ENCODE measurements around the gene DCLK3. TPM values are rescaled to one million over a fixed set of nuclear protein-coding genes. Genes with fewer than 3 reads are reported as not detected.

Gene DCLK3
- total RNA-seq, 2 experiments from 2014 or later = not detected

DNA sequence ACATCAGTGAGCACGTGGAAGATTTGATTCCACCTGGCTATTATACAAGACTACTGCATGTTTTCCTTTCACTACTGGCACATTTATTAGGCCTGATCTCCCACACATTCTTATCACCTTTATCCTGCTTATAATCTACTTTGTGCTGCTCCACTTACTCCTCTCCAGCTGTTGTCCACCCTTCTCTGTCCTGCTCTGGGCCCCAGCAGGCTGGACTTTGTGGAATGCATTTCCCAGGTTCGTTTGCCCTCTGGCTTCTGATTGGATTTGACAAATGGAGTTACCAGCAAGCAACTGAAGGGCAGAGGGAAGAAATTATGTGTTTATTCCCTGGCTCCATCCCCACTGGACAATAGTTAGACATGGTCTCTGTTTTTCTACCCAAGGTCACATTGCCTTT lies 75.5 kb downstream of the DCLK3 start:
- Mint-ChIP-seq H3K4me1 (ENCODE audit: low read depth) (no peaks in the 10 kb centered on the region), H3K9me3 (no peaks in the 10 kb centered on the region), H3K27me3 (no peaks in the 10 kb centered on the region), H3K36me3 (ENCODE audit: low read depth) (no peaks in the 10 kb centered on the region), H3K27ac (no peak overlapping the region), H3K4me3 (no peak overlapping the region)
- DNase-seq = no peak
- intact Hi-C loops (cut with DNase I, micrococcal nuclease) = no loop called here
- no peaks in the 10 kb centered on the region for H3K4me1 ChIP-seq (ENCODE audit: insufficient read depth, low read length)
- peaks cover 0 to 5% of the 10 kb centered on the region in 2 experiments for H3K27me3 ChIP-seq (ENCODE audit: control insufficient read depth in 1 of 2, insufficient read depth in 2 of 2, low read length in 2 of 2)
- no peaks in the 10 kb centered on the region for H3K36me3 ChIP-seq (ENCODE audit: insufficient read depth, low read length)
- CTCF ChIA-PET = no interaction called here
- no peak for ATAC-seq (ENCODE audit: poor library complexity)
- TF ChIP-seq, protein P1, sequence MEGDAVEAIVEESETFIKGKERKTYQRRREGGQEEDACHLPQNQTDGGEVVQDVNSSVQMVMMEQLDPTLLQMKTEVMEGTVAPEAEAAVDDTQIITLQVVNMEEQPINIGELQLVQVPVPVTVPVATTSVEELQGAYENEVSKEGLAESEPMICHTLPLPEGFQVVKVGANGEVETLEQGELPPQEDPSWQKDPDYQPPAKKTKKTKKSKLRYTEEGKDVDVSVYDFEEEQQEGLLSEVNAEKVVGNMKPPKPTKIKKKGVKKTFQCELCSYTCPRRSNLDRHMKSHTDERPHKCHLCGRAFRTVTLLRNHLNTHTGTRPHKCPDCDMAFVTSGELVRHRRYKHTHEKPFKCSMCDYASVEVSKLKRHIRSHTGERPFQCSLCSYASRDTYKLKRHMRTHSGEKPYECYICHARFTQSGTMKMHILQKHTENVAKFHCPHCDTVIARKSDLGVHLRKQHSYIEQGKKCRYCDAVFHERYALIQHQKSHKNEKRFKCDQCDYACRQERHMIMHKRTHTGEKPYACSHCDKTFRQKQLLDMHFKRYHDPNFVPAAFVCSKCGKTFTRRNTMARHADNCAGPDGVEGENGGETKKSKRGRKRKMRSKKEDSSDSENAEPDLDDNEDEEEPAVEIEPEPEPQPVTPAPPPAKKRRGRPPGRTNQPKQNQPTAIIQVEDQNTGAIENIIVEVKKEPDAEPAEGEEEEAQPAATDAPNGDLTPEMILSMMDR (IDR thresholded peaks at IDR 0.05) = no peak
- H3K27ac ChIP-seq (ENCODE audit: low read depth in 1 of 2, low read length in 2 of 2) = no peak overlapping the region
- no peak overlapping the region for H3K4me3 ChIP-seq (ENCODE audit: low read length)
- no peaks in the 10 kb centered on the region for H3K9me3 ChIP-seq (ENCODE audit: control insufficient read depth in 1 of 2, insufficient read depth in 1 of 2, low read length in 2 of 2)
- POLR2A ChIA-PET = no interaction called here

DNA sequence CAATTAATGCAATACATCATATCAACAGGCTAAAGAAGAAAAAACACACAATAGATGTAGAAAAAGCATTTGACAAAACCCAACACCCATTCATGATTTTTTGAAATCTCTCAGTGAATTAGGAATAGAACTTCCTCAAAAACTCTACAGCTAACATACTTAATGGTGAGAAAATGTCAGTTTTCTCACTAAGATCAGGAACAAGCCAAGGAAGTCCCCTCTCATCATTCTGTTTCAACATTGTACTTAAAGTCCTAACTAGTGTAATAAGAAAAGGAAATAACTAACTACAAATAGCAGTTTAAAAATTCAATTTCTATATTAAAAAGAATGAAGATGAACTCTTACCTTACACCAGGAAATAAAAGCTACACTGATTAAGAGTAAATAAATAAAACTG lies 77.8 kb downstream of the DCLK3 start:
- H3K4me3 Mint-ChIP-seq = no peak overlapping the region
- peaks cover 8% of the 10 kb centered on the region for H3K9me3 Mint-ChIP-seq
- H3K27me3 ChIP-seq (ENCODE audit: control insufficient read depth in 1 of 2, insufficient read depth in 2 of 2, low read length in 2 of 2) = no peaks in the 10 kb centered on the region
- peaks cover 4% of the 10 kb centered on the region for H3K27me3 Mint-ChIP-seq
- no peaks in the 10 kb centered on the region for H3K4me1 Mint-ChIP-seq (ENCODE audit: low read depth)
- H3K36me3 Mint-ChIP-seq (ENCODE audit: low read depth) = no peaks in the 10 kb centered on the region
- POLR2A ChIA-PET = no interaction called here
- intact Hi-C loops (cut with DNase I, micrococcal nuclease) = no loop called here
- no peak overlapping the region for H3K4me3 ChIP-seq (ENCODE audit: low read length)
- CTCF ChIA-PET = no interaction called here
- ATAC-seq (ENCODE audit: poor library complexity) (no peak), DNase-seq (no peak)
- no peaks in the 10 kb centered on the region for H3K4me1 ChIP-seq (ENCODE audit: insufficient read depth, low read length)
- H3K9me3 ChIP-seq (ENCODE audit: control insufficient read depth in 1 of 2, insufficient read depth in 1 of 2, low read length in 2 of 2) = no peaks in the 10 kb centered on the region
- H3K27ac Mint-ChIP-seq = no peak overlapping the region
- TF ChIP-seq, protein P1 (IDR thresholded peaks at IDR 0.05) = no peak
- no peaks in the 10 kb centered on the region for H3K36me3 ChIP-seq (ENCODE audit: insufficient read depth, low read length)
- H3K27ac ChIP-seq (ENCODE audit: low read depth in 1 of 2, low read length in 2 of 2) = no peak overlapping the region

- no peak overlapping the region for H3K4me3 ChIP-seq (ENCODE audit: low read length)
- Mint-ChIP-seq H3K4me3 (no peak overlapping the region), H3K27me3 (peaks cover 4% of the 10 kb centered on the region), H3K9me3 (peaks cover 26% of the 10 kb centered on the region), H3K27ac (no peak overlapping the region), H3K36me3 (ENCODE audit: low read depth) (no peaks in the 10 kb centered on the region), H3K4me1 (ENCODE audit: low read depth) (no peaks in the 10 kb centered on the region)
- peaks cover 0 to 10% of the 10 kb centered on the region in 2 experiments for H3K27me3 ChIP-seq (ENCODE audit: control insufficient read depth in 1 of 2, insufficient read depth in 2 of 2, low read length in 2 of 2)
- TF ChIP-seq, protein P1 (IDR thresholded peaks at IDR 0.05) = no peak
- peaks cover 9 to 27% of the 10 kb centered on the region in 2 experiments for H3K9me3 ChIP-seq (ENCODE audit: control insufficient read depth in 1 of 2, insufficient read depth in 1 of 2, low read length in 2 of 2)
- intact Hi-C loops (cut with DNase I, micrococcal nuclease) = no loop called here
- no peaks in the 10 kb centered on the region for H3K4me1 ChIP-seq (ENCODE audit: insufficient read depth, low read length)
- ChIA-PET POLR2A (no interaction called here), CTCF (no interaction called here)
- H3K36me3 ChIP-seq (ENCODE audit: insufficient read depth, low read length) = no peaks in the 10 kb centered on the region
- no peak for ATAC-seq (ENCODE audit: poor library complexity)
- DNase-seq = no peak
- H3K27ac ChIP-seq (ENCODE audit: low read depth in 1 of 2, low read length in 2 of 2) = no peak overlapping the region
Measured at GRCh38 chr3:36681867-36682266, 82.5 kb downstream of the DCLK3 start.
